ENCODE results near the gene GGCX.

Gene GGCX

DNA sequence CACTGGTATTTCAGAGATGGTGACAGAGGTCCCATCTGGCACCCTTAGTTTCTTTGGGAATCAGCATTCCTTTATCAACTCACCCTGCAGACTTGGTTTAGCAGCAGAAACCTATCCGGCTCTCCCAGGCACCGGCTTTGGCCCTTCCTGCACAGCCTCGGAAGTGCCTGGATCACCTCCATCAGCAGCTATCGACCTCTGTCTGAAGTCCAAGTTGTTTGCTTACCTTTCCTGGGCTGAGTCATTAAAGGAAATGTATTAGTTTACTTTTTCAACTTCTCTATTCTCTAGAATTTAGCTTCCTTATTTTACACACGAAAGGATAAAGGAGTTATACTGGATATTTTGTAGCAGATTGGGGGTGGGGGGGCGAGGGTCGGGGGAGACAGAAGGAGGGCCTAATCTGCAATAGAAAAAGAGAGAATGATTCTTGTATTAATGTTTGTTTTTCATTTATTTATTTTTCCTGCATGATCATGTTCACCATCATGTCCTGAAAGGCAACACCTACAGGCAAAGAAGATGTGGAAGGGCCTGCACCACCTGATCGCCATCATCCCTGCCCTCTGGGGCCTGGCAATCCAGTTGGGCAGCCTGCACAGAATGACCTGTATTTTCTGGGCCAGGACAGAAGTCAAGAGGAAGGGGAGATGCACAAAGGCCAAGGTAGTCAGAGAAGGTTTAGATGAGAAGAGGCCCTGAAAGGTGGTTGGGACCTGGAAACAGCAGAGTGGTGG, 44.5 kb downstream of the GGCX start:
- no peak for DNase-seq (ENCODE audit: low read depth)

DNA sequence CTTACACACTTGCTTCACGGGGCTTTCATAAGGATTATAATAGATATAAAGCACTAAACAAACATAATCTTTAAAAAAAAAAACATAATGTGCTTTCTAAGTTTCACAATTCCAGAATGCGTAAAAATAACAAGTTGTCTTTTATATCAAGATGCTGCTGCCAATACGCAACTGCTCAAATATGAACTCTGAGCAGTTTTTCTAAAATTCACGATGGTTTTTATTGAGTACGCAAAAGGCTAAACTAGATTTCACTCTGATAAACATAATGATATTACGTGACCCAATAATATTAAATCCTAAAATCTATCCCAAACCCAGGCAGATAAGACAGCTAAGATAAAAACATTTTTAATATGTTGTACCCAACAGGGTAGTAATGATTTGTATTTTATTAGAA, 47.0 kb downstream of the GGCX start:
- no peak for DNase-seq (ENCODE audit: low read depth)

- DNase-seq (ENCODE audit: low read depth): no peak
These were observed 50.1 kb downstream of the GGCX start for GRCh38 chr2:85511008-85511811.

GRCh38 chr2:85506768-85507181, 54.5 kb downstream of the GGCX start:
- DNase-seq (ENCODE audit: low read depth): no peak

- no peak for DNase-seq (ENCODE audit: low read depth)
These were observed 55.6 kb downstream of the GGCX start for GRCh38 chr2:85505551-85506238.

- DNase-seq (ENCODE audit: low read depth): no peak
These were observed 56.5 kb downstream of the GGCX start for GRCh38 chr2:85504778-85505261.

- no peak for DNase-seq (ENCODE audit: low read depth)
These were observed 57.2 kb downstream of the GGCX start for GRCh38 chr2:85503851-85504777.

DNA sequence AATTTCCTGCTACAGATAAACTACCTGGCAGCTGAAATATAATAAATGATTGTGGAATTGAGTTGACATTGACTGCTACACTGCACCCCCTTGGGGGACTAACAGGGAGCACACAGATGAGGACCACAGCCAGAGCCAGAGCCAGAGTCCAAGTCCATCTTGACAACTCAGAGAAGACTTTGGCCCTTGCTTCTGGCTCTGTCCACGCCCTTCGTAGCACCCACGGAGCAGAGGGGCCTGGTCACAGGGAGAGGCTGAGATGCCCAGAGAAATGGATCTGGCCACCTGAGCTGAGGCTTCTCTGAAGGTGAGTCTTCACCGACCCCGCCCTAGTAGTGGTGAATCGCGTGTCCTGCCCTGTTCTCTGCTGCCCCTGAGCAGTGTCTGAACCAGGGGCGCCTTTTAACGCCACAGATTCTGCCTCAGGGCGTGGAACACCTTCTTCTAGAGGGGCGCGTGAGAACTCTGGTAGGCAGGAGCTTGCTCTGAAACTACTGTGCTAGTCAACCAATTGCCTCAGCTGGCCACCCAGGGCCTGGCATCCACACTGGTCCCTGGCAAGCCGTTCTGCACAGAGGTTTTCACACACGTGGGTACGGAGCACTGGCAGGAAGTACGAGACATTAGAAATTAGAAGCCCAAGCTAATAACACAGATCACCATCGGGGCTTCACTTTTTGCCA, 58.0 kb downstream of the GGCX start:
- DNase-seq (ENCODE audit: low read depth): no peak

- DNase-seq (ENCODE audit: low read depth): no peak
These were observed 58.6 kb downstream of the GGCX start for GRCh38 chr2:85502720-85503119.

DNA sequence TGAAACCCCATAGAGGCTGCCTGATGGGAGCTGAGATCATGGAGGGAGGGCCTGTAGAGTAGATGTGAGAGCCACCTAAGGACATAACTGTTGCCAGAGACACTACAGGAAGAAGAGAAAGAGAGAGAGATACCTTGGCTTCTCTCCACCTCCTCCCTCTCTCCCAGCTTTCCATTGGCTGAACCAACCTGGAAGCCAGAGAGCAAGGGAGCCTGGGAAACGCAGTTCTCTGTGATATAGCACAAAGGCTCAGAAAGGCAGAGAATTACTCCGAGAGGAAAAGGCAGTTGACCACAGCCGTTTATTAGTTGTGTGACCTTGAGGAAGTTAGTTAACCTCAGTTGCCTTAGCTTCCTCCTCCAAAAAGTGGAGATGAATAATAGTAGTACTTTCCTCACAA, 60.0 kb downstream of the GGCX start:
- no peak for DNase-seq (ENCODE audit: low read depth)

GRCh38 chr2:85497944-85498630, 63.2 kb downstream of the GGCX start:
- no peak for DNase-seq (ENCODE audit: low read depth)

- DNase-seq (ENCODE audit: low read depth): no peak
These were observed 64.9 kb downstream of the GGCX start for GRCh38 chr2:85496436-85496835.

Measured in stimulated activated CD8-positive, alpha-beta memory T cell treated with anti-CD3 and anti-CD28 coated beads, Interleukin-7, amount 100 ng/mL, for 24 hours (primary cell).